GM21423 (cell line): ENCODE data around the gene FXYD5.

Experiments used
- ATAC-seq: cut with Tn5 transposase; IDR thresholded peaks from one replicate; pipeline ENCODE4 v1.9.1; 2021; ENCODE audit warnings: mild to moderate bottlenecking, moderate library complexity; ENCODE audit not compliant: unreplicated experiment

Gene FXYD5, protein sequence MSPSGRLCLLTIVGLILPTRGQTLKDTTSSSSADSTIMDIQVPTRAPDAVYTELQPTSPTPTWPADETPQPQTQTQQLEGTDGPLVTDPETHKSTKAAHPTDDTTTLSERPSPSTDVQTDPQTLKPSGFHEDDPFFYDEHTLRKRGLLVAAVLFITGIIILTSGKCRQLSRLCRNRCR

DNA sequence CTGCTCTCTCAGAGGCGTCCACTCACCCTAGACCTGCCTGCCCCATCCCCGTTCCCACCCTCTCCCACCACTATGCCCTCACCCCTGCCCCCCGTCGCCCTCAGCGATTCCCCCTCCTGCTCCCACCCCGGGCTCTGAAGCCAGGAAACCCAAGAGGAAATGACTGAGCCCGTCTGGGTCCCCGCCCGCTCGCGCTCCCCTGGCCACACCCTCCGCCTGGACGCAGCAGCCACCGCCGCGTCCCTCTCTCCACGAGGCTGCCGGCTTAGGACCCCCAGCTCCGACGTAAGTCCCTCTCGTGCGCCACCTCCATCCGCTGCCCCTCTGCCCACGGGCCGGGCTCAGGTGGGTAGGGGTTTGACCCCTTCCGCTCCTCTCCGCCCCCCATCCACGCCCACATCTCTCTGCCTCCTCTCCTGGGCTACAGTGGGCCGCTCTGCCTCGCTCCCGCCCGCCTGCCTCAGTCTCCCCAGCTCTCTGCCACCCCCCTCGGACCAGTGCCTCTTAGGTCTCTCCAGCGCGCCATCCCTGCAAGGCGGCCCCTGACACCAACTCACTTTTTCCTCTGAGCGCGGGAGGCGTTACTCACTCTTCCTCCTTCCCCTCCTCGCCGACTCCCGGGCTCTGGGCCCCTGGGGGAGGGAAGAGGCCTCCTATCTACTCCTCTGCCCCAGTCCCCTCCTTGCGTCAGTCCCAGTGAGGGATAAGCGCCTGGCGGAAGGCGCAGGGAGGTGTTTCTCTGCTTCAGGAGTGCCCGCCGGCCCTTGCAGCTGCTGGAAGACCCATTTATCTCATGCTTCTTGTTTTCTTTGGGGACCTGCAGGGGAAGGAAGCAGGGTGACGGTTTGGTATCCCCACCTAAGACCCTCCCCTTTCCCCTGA is at the start of gene FXYD5:
TSS of gene FXYD5 (plus strand) at position 211 of the 882 bp plus-strand sequence. CDS start 816 bp downstream, outside the sequence.
- ATAC-seq = no peak

DNA sequence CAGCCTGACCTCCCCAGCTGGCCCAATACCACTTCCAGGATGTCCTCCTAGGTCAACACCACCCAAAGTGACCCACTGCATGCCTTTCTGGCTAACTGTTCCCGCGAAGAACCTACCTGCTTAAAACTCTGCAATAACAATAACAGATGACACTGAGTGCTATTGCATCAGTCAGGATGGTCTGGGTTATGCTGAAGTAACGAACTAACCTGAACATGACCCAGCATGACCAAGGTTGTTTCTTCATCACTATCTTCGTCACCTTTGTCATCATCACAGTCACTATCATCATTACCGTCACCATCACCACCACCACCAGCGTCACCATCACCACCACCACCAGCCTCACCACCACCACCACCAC is 49.5 kb upstream of the FXYD5 start:
- ATAC-seq = no peak

GRCh38 chr19:35105411-35106290 is 48.9 kb upstream of the FXYD5 start:
- ATAC-seq = no peak

GRCh38 chr19:35106291-35106583 is 48.3 kb upstream of the FXYD5 start:
- no peak for ATAC-seq

GRCh38 chr19:35106898-35107541 is 47.5 kb upstream of the FXYD5 start:
- no peak for ATAC-seq

- ATAC-seq = no peak
Measured at GRCh38 chr19:35107545-35107944, 47.0 kb upstream of the FXYD5 start.

- ATAC-seq = no peak
Measured at GRCh38 chr19:35108730-35109129, 45.8 kb upstream of the FXYD5 start.

DNA sequence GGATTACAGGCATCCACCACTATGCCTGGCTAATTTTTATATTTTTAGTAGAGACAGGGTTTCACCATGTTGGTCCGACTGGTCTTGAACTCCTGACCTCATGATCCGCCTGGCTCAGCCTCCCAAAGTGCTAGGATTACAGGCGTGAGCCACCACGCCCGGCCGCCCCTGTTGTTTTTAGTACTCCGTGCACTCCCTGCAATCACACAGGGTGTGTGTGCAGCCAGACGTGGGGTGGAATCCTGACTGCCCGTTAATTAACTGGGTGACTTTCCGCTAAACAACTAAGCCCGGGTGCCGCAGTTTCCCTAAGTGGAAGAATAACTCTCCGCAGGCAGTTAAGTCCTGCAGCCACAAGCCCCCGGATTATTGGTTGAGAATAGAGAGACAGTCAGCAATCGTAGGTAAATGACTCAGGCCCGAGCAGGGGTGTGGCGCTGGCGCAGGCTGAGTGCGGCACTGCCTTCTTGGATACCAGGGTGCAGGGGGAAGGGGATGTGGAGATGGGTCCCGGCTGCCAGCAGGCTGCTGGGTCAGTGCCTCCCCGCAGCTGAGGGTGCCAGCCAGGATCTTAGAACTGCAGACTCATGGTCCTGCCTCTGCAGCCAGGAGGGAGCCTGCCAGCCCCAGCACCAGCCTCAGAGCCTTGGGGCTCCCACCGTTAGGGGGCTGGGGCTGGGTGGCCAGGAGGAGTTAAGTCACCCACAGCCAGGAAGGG is 45.0 kb upstream of the FXYD5 start:
- no peak for ATAC-seq

- ATAC-seq = no peak
Measured at GRCh38 chr19:35110974-35111373, 43.6 kb upstream of the FXYD5 start.

DNA sequence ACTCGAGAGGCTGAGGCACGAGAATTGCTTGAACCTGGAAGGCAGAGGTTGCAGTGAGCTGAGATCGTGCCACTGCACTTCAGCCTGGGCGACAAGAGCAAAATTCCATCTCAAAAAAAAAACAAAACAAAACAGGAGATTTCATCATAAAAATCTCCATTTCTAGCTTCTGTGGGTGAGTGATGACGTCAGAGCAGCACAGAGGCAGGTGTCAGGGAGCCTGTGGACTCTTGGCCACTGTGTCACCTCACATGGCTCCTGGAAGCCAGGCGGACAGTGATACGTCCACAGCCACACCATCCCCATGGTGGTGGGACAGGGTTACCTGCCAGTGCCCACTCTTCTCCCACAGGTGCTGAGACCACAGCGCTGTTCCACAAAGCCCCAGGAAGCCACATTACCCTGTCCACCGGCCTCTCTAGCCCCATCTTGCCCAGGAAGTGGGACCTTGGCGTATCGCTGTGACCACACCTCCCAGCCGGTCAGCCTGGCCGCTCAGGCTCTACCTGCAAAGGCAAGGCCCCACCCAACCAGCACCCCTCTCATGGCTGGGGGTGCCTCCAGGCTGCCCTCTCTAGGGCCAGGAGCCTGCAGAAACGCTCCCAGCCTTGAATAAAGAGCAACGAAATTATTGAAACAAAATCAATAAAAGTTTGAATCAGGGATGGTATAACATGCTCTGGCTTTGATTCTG is 41.4 kb upstream of the FXYD5 start:
- no peak for ATAC-seq

- ATAC-seq = no peak
Measured at GRCh38 chr19:35114353-35115176, 40.0 kb upstream of the FXYD5 start.

GRCh38 chr19:35115177-35115951 is 39.2 kb upstream of the FXYD5 start, which contains the start of gene FXYD3:
Gene FXYD3 (plus strand): TSS chr19:35115823. CDS start chr19:35119377, 3,554 bp downstream.
- no peak for ATAC-seq

DNA sequence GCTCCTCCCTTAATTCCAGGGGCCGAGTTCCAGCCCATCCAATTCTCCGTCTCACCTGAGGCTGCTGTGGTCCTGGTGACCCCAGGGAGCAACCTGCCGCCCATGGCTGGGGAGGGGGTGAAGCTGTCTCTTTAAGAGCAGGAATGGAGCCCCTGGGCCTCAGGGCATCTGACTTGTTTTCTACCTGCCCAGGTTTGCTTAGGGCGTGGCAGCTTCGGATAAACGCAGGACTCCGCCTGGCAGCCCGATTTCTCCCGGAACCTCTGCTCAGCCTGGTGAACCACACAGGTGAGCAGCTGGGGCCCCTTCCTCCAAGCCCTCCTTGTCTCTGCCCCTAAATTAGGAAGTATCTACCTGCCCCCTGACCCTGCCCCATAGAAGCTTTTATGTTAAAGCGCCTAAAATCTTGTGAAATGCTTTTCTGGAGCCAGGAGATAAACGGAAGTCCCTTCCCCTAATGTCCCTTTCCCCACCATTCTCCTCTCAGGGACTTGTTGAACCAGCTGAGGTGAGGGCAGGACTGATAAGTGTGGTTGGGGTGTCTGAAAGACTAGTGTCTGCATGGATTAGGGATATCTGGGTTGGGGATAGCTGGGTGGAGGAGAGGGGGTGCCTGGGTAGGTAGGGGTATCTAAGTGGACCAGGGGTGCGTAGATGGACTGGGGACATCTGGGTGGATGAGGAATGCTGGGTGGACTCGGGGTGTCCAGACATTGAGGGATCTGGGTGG is 38.3 kb upstream of the FXYD5 start:
- no peak for ATAC-seq

DNA sequence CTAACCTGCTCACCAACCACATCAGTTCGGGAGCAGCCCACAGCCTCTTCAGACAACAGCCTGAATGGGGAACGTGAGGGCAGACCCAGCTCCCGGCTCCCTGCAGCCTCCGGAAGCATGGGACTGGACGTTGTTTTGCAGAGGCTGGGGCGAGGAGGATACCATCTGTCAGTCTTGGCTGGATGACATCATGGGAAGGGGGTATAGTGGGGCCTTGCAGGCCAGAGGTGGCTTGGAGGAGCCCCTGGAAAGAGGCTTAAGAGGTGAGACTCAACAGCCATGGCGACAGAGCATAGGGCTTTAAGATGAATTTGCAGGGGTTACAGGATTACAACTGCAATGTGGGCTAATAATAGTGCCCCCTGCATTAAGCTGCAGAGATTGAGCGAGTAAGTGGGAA is 37.4 kb upstream of the FXYD5 start:
- no peak for ATAC-seq

DNA sequence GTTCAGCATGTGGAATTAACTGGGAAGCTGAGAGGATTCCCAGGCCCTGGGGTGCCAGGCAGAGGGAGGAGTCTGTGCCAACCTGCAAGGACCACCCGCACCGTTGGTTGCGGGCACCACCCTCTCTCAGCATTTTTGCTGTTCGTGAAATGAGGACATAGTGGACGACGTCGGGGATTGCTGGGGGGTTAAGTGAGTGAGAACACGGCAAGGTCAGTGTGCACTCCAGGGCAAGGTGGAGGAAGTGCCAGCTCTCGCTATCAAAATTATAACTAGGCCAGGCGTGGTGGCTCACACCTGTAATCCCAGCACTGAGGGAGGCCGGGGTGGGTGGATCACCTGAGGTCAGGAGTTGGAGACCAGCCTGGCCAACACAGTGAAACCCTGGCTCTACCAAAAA is 36.7 kb upstream of the FXYD5 start:
- ATAC-seq = no peak

DNA sequence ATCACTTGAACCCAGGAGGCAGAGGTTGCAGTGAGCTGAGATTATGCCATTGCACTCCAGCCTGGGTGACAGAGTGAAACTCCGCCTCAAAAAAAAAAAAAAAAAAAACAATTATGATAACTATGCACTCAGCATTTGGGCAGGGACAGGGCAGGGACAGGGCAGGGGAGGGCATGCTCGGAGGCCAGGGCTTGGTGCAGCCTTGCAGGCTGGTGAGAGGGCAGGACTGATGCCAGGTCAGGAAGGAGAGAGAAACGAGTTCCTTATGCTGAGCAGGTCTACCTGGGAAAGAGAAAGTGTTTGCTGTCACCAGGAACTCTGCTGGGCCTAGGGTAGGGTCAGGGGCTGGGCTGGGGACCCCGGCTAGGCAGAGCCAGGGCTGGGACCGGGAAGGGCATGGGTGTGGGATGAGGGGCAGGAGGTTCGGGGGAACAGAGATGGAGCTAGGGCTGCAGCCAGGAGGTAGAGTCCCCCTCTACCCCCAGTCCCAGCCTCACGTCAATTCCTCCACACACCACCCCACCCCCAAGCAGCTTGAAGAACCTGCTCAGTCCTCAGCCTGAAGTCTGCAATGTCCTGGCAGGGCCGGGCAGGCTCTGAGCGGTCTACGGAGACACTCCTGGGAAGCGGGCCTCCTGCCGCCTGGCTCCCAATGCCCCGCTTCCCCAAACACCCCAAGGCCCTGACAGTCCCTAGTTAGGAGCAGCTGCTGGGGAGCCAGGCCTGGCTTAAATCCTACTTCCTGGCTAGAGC is 36.1 kb upstream of the FXYD5 start:
- no peak for ATAC-seq

DNA sequence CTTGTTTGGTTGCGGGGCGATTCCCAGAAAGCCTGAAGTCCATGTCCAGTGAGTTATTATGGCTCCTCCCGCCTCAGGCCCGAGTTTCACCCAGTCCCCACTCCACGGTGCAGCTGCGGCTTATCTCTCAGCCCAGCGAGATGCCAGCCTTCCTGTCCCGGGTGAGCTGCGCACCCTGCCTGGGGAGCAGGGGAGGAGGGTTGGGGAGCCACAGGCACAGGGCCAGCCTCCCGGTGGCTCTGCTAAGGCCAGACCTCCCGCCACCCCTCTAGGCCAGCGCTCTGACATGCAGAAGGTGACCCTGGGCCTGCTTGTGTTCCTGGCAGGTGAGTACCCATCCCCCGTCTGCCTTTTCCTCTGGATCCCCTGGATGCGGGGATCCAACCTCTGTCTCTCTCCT is 35.4 kb upstream of the FXYD5 start:
- no peak for ATAC-seq
